Endothelial cell of umbilical vein (primary cell): ENCODE data around the gene PLA2G2D.

Source experiments
- CTCF ChIP-seq, 2 donors: IDR thresholded peaks; 1 replicate in 1 of 2; 2 replicates in 1 of 2; pipeline ENCODE4 v1.5.1; 2011; ENCODE audit warnings: low read length in 2 of 2, mild to moderate bottlenecking in 2 of 2, moderate library complexity in 2 of 2, control low read depth in 1 of 2, inconsistent platforms in 1 of 2, low read depth in 1 of 2; ENCODE audit not compliant: insufficient read depth in 1 of 2; ENCODE audit errors: extremely low read depth in 1 of 2
- EZH2 ChIP-seq: IDR thresholded peaks from 2 replicates; pipeline ENCODE4 v1.6.1; 2012; ENCODE audit warnings: borderline replicate concordance, low read depth, mild to moderate bottlenecking, moderate library complexity, low read length, inconsistent platforms; ENCODE audit not compliant: severe bottlenecking
- POLR2A ChIP-seq: IDR thresholded peaks from 2 replicates; pipeline ENCODE4 v1.6.1; 2012; ENCODE audit warnings: low read depth, mild to moderate bottlenecking, control low read depth, low read length
- POLR2AphosphoS5 ChIP-seq: IDR thresholded peaks from 2 replicates; pipeline ENCODE4 v1.6.1; 2012; ENCODE audit warnings: low read depth, mild to moderate bottlenecking, control low read depth, low read length, moderate library complexity; ENCODE audit not compliant: insufficient read depth

- TF ChIP-seq CTCF (IDR thresholded peaks at IDR 0.05; ENCODE audit: extremely low read depth in 1 of 2, insufficient read depth in 1 of 2, low read depth in 1 of 2, low read length in 2 of 2), result no peak
- TF ChIP-seq POLR2A, result no peak
- peak; percentile 69 for TF ChIP-seq POLR2AphosphoS5
- no peak for TF ChIP-seq EZH2
Observed at GRCh38 chr1:20110679-20111078, 8.7 kb downstream of the PLA2G2D start.
